Liver (tissue), 9 donors: ENCODE data around the gene SLC7A6OS. TPM values are rescaled to one million over a fixed set of nuclear protein-coding genes. Genes with fewer than 3 reads are reported as not detected.

Experiments used
- DNase-seq: peaks from one replicate; pipeline ENCODE4 v3.0.0-alpha.2; 2017; ENCODE audit warnings: low spot score
- H3K27ac ChIP-seq, 2 donors: one replicate each; pipeline ENCODE4 v1.7.0; 2013; ENCODE audit warnings: inconsistent platforms in 2 of 2, low read length in 2 of 2, control low read depth in 1 of 2, low read depth in 1 of 2, mild to moderate bottlenecking in 1 of 2
- H3K27me3 ChIP-seq, 4 donors: one replicate each; pipeline versions ENCODE4 v1.6.1 to v1.7.0; 2013; ENCODE audit warnings: low read length in 3 of 4, inconsistent platforms in 1 of 4, mild to moderate bottlenecking in 1 of 4, moderate library complexity in 1 of 4; ENCODE audit not compliant: control insufficient read depth in 4 of 4, insufficient read depth in 4 of 4
- H3K36me3 ChIP-seq, 4 donors: one replicate each; pipeline versions ENCODE4 v1.6.1 to v1.7.0; 2013; ENCODE audit warnings: low read length in 3 of 4, mild to moderate bottlenecking in 3 of 4, low read depth in 1 of 4, moderate library complexity in 1 of 4; ENCODE audit not compliant: control insufficient read depth in 4 of 4, insufficient read depth in 3 of 4
- H3K4me1 ChIP-seq, 4 donors: one replicate each; pipeline versions ENCODE4 v1.6.1 to v1.7.0; 2013; ENCODE audit warnings: low read length in 3 of 4, mild to moderate bottlenecking in 3 of 4, moderate library complexity in 1 of 4; ENCODE audit not compliant: control insufficient read depth in 4 of 4, insufficient read depth in 4 of 4
- H3K4me3 ChIP-seq, 3 donors: one replicate each; pipeline versions ENCODE4 v1.6.1 to v1.7.0; 2013; ENCODE audit warnings: low read length in 3 of 3, control low read depth in 1 of 3, low read depth in 1 of 3, mild to moderate bottlenecking in 1 of 3
- H3K9ac ChIP-seq, 2 donors: one replicate each; pipeline ENCODE4 v1.7.0; 2013; ENCODE audit warnings: low read length in 2 of 2, mild to moderate bottlenecking in 2 of 2, moderate library complexity in 2 of 2, control low read depth in 1 of 2, low read depth in 1 of 2
- H3K9me3 ChIP-seq, 4 donors: one replicate each; pipeline versions ENCODE4 v1.6.1 to v1.7.0; 2013; ENCODE audit warnings: low read length in 3 of 4; ENCODE audit not compliant: control insufficient read depth in 4 of 4
- ATF3 ChIP-seq: IDR thresholded peaks from 2 replicates; pipeline ENCODE4 v1.6.1; 2016; ENCODE audit warnings: antibody characterized with exemption
- CTCF ChIP-seq: fragments of 150-350 bp; IDR thresholded peaks from 2 replicates; pipeline ENCODE4 v1.5.1; 2017; ENCODE audit warnings: improper control_type of control experiment, low read depth, low read length; ENCODE audit not compliant: missing input control
- EGR1 ChIP-seq, 2 donors: IDR thresholded peaks; 2 replicates each; pipeline ENCODE4 v1.6.1; 2016 to 2018; ENCODE audit warnings: antibody characterized with exemption in 2 of 2, low read depth in 2 of 2
- FOXA1 ChIP-seq: IDR thresholded peaks from 2 replicates; pipeline ENCODE4 v1.6.1; 2016; ENCODE audit warnings: antibody characterized with exemption
- FOXA2 ChIP-seq: IDR thresholded peaks from 2 replicates; pipeline ENCODE4 v1.6.1; 2016; ENCODE audit warnings: antibody characterized with exemption
- GABPA ChIP-seq, 2 donors: IDR thresholded peaks in 1 of 2; conservative IDR thresholded peaks in 1 of 2; 2 replicates each; pipeline ENCODE4 v1.6.1; 2016; ENCODE audit warnings: antibody characterized with exemption in 2 of 2, mild to moderate bottlenecking in 1 of 2, moderate library complexity in 1 of 2
- HNF4A ChIP-seq, 2 donors: conservative IDR thresholded peaks; 2 replicates each; pipeline ENCODE4 v1.6.1; 2016; ENCODE audit warnings: antibody characterized with exemption in 2 of 2, mild to moderate bottlenecking in 2 of 2
- HNF4G ChIP-seq: IDR thresholded peaks from 2 replicates; pipeline ENCODE4 v1.6.1; 2016; ENCODE audit warnings: antibody characterized with exemption
- JUND ChIP-seq, 2 donors: IDR thresholded peaks; 2 replicates each; pipeline ENCODE4 v1.6.1; 2016; ENCODE audit warnings: antibody characterized with exemption in 2 of 2
- MAX ChIP-seq: IDR thresholded peaks from 2 replicates; pipeline ENCODE4 v1.6.1; 2016; ENCODE audit warnings: antibody characterized with exemption
- NR2F2 ChIP-seq: IDR thresholded peaks from 2 replicates; pipeline ENCODE4 v1.6.1; 2016; ENCODE audit warnings: antibody characterized with exemption
- RAD21 ChIP-seq, 2 donors: IDR thresholded peaks; 2 replicates each; pipeline ENCODE4 v1.6.1; 2016; ENCODE audit warnings: antibody characterized with exemption in 2 of 2, mild to moderate bottlenecking in 2 of 2
- REST ChIP-seq: IDR thresholded peaks from 2 replicates; pipeline ENCODE4 v1.6.1; 2016; ENCODE audit warnings: antibody characterized with exemption, mild to moderate bottlenecking
- RXRA ChIP-seq, 2 donors: IDR thresholded peaks; 2 replicates each; pipeline ENCODE4 v1.6.1; 2017 to 2018; ENCODE audit warnings: antibody characterized with exemption in 2 of 2, mild to moderate bottlenecking in 1 of 2
- SP1 ChIP-seq: IDR thresholded peaks from 2 replicates; pipeline ENCODE4 v1.6.1; 2018; ENCODE audit warnings: antibody characterized with exemption, mild to moderate bottlenecking
- TAF1 ChIP-seq: conservative IDR thresholded peaks from 2 replicates; pipeline ENCODE4 v1.6.1; 2016; ENCODE audit warnings: antibody characterized with exemption, mild to moderate bottlenecking
- YY1 ChIP-seq: IDR thresholded peaks from 2 replicates; pipeline ENCODE4 v1.6.1; 2016; ENCODE audit warnings: antibody characterized with exemption, mild to moderate bottlenecking
- ZBTB33 ChIP-seq: IDR thresholded peaks from 2 replicates; pipeline ENCODE4 v1.6.1; 2016; ENCODE audit warnings: antibody characterized with exemption
- WGBS: extraction: QIAGEN DNeasy Blood & Tissue Kit; methylation state at CpG from one replicate; pipeline ENCODE4 v1.1.7; 2013; 5-methylcytosine and 5-hydroxymethylcytosine counted together
- polyA plus RNA-seq, 2 donors: library from polyadenylated mRNA; stranded (reverse) in 1 of 2; unstranded in 1 of 2; fragments of 200-250 nt in 1 of 2; fragments of >200 nt in 1 of 2; fragmentation: Nextera tagmentation in 1 of 2; extraction: Ambion mirVana in 1 of 2; gene quantifications; one replicate each; pipeline versions ENCODE4 v1.2.1 to v1.2.3, GENCODE V29; 2013 to 2015
- total RNA-seq, 2 donors: library from RNA; depleted of rRNA; stranded (reverse); fragments of >200 nt; gene quantifications; one replicate each; pipeline ENCODE4 v1.2.3, GENCODE V29; 2014
- donor health status: healthy.
- donor health status: healthy.
- donor health status: healthy.
- donor health status: healthy.
- donor health status: healthy.

The SLC7A6OS gene
- total and polyA plus RNA-seq, 4 donors: 2.6 to 8.3 (median 5.5) TPM

GRCh38 chr16:68252383-68252782 is 58.4 kb downstream of the SLC7A6OS start:
- no peak overlapping the region for H3K27ac ChIP-seq
- no peak overlapping the region for H3K9ac ChIP-seq
- DNase-seq: no peak
- H3K27me3 ChIP-seq: no peaks in the 10 kb centered on the region
- H3K36me3 ChIP-seq: peaks cover 10 to 22% (median 17%) of the 10 kb centered on the region in 4 donors
- H3K4me1 ChIP-seq: peaks cover 2 to 13% (median 11%) of the 10 kb centered on the region in 4 donors
- TF ChIP-seq RXRA (IDR thresholded peaks at IDR 0.05) (no peak), FOXA1 (no peak), FOXA2 (no peak), TAF1 (no peak), HNF4G (no peak), ATF3 (no peak)
- H3K4me3 ChIP-seq: no peak overlapping the region
- WGBS: 93% methylated on average over 5 of the region's 5 CpGs
- H3K9me3 ChIP-seq: no peaks in the 10 kb centered on the region

- WGBS: 91% methylated on average over 5 of the region's 5 CpGs
These were observed 58.9 kb downstream of the SLC7A6OS start for GRCh38 chr16:68251832-68252231.

More at GRCh38 chr16:68251832-68252231, 58.9 kb downstream of the SLC7A6OS start:
- peaks cover 2 to 17% (median 14%) of the 10 kb centered on the region in 4 donors for H3K4me1 ChIP-seq
- no peak for DNase-seq
- H3K9me3 ChIP-seq: no peaks in the 10 kb centered on the region
- H3K27me3 ChIP-seq: no peaks in the 10 kb centered on the region
- no peak overlapping the region for H3K9ac ChIP-seq
- no peak overlapping the region for H3K4me3 ChIP-seq
- no peak overlapping the region for H3K27ac ChIP-seq
- H3K36me3 ChIP-seq: peaks cover 10 to 22% (median 16%) of the 10 kb centered on the region in 4 donors
- TF ChIP-seq MAX: no peak
- no peak for TF ChIP-seq RAD21 (IDR thresholded peaks at IDR 0.05)
- no peak for TF ChIP-seq NR2F2
- TF ChIP-seq FOXA2: no peak
- TF ChIP-seq ATF3: no peak
- no peak for TF ChIP-seq ZBTB33
- TF ChIP-seq RXRA (IDR thresholded peaks at IDR 0.05): no peak
- TF ChIP-seq REST: no peak
- TF ChIP-seq SP1: no peak
- TF ChIP-seq TAF1: no peak
- TF ChIP-seq JUND (IDR thresholded peaks at IDR 0.05): no peak
- no peak for TF ChIP-seq CTCF
- TF ChIP-seq FOXA1: no peak
- TF ChIP-seq YY1: no peak
- no peak for TF ChIP-seq EGR1 (IDR thresholded peaks at IDR 0.05; ENCODE audit: low read depth in 2 of 2)
- no peak for TF ChIP-seq HNF4G
- TF ChIP-seq GABPA (IDR thresholded peaks at IDR 0.05 in 1 of 2, conservative IDR thresholded peaks at IDR 0.05 in 1 of 2): no peak
- no peak for TF ChIP-seq HNF4A (conservative IDR thresholded peaks at IDR 0.05)
